GM21619 (cell line): ENCODE data around the gene KLRD1.
"Not testable (repeated sequence)": the region's sequence is repeated elsewhere in the genome, so short reads cannot be mapped to it uniquely, and the experiment has no call there.

Source experiments
- ATAC-seq: cut with Tn5 transposase; IDR thresholded peaks from one replicate; pipeline ENCODE4 v1.9.1; 2021; ENCODE audit not compliant: unreplicated experiment

The KLRD1 gene, protein sequence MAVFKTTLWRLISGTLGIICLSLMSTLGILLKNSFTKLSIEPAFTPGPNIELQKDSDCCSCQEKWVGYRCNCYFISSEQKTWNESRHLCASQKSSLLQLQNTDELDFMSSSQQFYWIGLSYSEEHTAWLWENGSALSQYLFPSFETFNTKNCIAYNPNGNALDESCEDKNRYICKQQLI

DNA sequence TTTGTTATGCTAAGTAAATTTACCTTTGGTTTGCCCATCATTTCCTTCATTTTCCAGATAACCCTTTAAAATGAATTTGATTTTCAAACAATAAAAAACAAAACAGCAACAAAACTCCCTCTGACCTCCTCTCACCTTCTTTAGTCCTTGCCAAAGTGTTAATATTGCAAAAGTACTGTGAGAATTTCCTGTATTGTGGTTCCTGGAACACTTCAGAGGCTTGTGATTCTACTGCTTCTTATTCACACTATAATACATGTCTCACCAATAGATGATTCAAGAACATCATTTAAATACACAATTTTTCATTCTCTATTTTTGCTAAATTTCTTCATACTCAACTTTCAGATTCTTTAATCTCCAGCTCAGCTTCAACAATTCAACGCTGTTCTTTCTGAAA, at the start of gene KLRD1:
Gene KLRD1 (plus strand): TSS at position 241 of the 400 bp plus-strand sequence. CDS start 208 bp downstream, outside the sequence.
- no peak for ATAC-seq

DNA sequence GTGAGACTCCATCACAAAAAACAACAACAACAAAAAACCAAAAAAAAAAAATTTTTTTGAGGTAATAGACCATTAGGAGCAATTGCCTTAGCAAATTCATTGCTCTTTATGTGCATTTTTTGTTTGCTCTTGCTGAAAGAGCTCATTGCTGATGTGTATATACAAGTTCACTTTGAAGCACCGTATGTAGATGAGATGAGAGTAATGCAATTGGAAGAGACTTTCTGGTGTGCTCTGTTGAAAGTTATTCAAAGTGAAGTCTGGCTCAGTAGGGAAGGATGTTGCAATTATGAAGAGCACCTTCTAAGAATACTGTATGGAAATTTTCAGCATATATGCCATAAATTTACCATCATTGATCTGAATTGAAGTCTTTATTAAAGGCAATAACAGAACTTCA, 46.7 kb upstream of the KLRD1 start:
- no peak for ATAC-seq

GRCh38 chr12:10268037-10268436, 39.6 kb upstream of the KLRD1 start:
- ATAC-seq, result no peak

DNA sequence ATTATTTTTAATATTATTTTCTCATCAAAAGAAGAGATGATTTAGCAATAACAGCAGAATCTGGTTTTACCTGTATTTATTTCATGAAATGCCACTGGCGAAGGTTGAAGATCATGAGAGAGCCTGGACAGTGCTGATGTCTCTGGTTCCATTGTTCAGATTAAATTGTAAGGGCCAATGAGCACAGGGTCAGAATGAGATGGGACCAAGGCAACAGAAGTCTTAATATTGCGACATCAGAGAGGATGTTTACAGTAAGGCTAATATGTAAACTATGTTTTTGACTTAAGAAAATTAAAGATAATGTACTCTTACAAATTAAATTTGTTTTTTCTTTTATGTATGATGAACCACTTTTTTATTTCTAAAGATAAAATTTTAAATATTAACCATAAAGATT, 35.2 kb upstream of the KLRD1 start:
- ATAC-seq, result no peak

GRCh38 chr12:10276774-10277173, 30.9 kb upstream of the KLRD1 start:
- ATAC-seq, result no peak

- no peak for ATAC-seq
These were observed 29.6 kb upstream of the KLRD1 start for GRCh38 chr12:10278104-10278503.

DNA sequence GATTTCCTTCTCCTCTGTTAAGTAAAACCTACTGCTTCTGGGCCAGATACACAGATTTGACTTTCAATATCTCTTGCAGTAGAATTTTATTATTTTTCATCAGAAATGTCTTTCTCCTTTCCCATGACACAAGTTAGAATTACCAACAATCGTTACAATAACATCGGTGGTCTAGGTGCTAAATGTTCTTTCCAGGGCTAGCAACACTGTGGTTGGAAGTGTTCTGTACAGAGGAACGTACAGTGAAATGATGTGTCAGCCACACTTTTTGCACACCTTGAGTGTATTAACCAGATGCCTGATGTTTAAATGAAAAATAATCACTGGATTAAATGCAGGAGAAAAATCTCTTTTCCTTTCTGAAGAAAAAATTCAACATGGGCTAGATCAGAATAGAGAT, 27.7 kb upstream of the KLRD1 start:
- no peak for ATAC-seq

- ATAC-seq, result no peak
These were observed 24.6 kb upstream of the KLRD1 start for GRCh38 chr12:10283027-10283426.

GRCh38 chr12:10285919-10286318, 21.8 kb upstream of the KLRD1 start:
- no peak for ATAC-seq

GRCh38 chr12:10289005-10289754, 18.5 kb upstream of the KLRD1 start:
- ATAC-seq, result no peak

GRCh38 chr12:10291030-10291429, 16.6 kb upstream of the KLRD1 start:
- ATAC-seq, result no peak

DNA sequence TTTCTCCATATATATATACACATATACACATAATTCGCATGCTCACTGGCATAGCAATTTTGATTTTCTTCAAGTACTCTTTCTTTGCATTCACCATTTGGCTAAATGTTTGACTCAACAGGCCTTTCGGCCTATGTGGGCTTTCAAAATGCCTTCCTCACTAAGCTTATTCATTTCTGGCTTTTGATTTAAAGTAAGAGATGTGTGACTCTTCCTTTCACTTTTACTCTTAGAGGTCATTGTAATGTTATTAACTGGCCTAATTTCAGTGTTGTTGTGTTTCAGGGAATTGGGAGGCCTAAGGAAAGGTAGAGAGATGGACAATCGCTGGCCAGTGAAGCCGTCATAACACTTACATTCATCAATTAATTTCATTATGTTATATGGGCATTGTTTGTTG, 14.5 kb upstream of the KLRD1 start:
- no peak for ATAC-seq

GRCh38 chr12:10293570-10294227, 14.0 kb upstream of the KLRD1 start:
- no peak for ATAC-seq

- ATAC-seq, result no peak
These were observed 6.6 kb upstream of the KLRD1 start for GRCh38 chr12:10301103-10301502.

- no peak for ATAC-seq
These were observed 3.5 kb upstream of the KLRD1 start for GRCh38 chr12:10304161-10304574.

- no peak for ATAC-seq
These were observed 2.3 kb upstream of the KLRD1 start for GRCh38 chr12:10305411-10305810.

GRCh38 chr12:10310926-10311720, 3.5 kb downstream of the KLRD1 start:
- ATAC-seq, result no peak

- no peak for ATAC-seq
These were observed 11.7 kb downstream of the KLRD1 start for GRCh38 chr12:10319388-10319787.

DNA sequence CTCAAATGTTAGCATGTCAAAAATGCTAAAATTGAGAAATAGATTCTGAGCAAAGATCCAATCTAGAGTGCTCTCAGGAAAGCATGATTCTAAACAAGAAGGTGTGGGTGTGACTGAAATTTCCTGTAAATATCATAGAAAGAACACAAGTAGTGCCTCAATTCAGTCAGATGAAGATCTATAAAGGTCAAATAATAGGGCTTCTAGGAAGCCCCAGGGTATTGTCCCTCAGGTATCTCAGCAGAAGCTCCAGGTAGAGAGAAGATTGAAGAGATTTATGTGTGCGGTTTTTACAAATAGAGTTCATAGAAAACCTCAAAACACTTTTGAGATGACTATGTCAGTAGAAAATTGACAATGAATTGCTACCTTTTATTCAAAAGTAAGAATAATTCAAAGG, 13.0 kb downstream of the KLRD1 start:
- ATAC-seq, result no peak

DNA sequence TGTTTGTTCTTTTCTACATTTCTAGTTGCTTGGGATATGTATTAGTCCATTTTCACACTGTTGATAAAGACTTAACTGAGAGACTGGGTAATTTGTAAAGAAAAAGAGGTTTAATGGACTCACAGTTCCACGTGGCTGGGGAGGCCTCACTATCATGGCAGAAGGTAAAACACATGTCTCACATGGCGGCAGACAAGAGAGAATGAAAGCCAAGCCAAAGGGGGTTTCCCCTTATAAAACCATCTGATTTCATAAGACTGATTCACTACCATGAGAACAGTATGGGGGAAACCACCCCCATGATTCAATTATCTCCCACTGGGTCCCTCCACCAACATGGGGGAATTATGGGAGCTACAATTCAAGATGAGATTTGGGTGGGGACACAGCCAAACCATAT, 21.0 kb downstream of the KLRD1 start:
- not testable (repeated sequence) for ATAC-seq

GRCh38 chr12:10331642-10332239, 24.1 kb downstream of the KLRD1 start:
- ATAC-seq, result no peak
